Activated CD8-positive, alpha-beta T cell treated with anti-CD3 and anti-CD28 coated beads for 36 hours (primary cell): ENCODE measurements around the gene TNIP2. TPM values are rescaled to one million over a fixed set of nuclear protein-coding genes. Genes with fewer than 3 reads are reported as not detected.

Source experiments
- total RNA-seq, 2 experiments: library from RNA; stranded (reverse); gene quantifications; one replicate each; pipeline ENCODE4 v1.2.3, GENCODE V29; 2021

TNIP2 gene
- total RNA-seq, 2 experiments from 2014 or later: 46.1 to 48.1 TPM

Other genes with a start within 250 kb of the TNIP2 start
- 10 to 100 TPM; 22.4 to 22.9 TPM for gene FAM193A, start 219.7 kb downstream of the TNIP2 start, total RNA-seq
- gene SH3BP2, start 36.7 kb upstream of the TNIP2 start, total RNA-seq: 10 to 100 TPM; 54.8 to 59.0 TPM
- gene ADD1, start 87.5 kb upstream of the TNIP2 start, total RNA-seq: 100 to 1,000 TPM; 149 to 154 TPM
- 10 to 100 TPM; 76.8 to 77.3 TPM for gene NOP14, start 207.1 kb upstream of the TNIP2 start, total RNA-seq
- 1 to 10 TPM; 2.8 to 3.0 TPM for gene GRK4, start 207.2 kb upstream of the TNIP2 start, total RNA-seq